HG03280 (cell line): ENCODE data around the gene VTI1A.

ENCODE experiments used
- ATAC-seq: cut with Tn5 transposase; IDR thresholded peaks from one replicate; pipeline ENCODE4 v1.9.1; 2021; ENCODE audit warnings: mild to moderate bottlenecking, moderate library complexity; ENCODE audit not compliant: unreplicated experiment

VTI1A gene

DNA sequence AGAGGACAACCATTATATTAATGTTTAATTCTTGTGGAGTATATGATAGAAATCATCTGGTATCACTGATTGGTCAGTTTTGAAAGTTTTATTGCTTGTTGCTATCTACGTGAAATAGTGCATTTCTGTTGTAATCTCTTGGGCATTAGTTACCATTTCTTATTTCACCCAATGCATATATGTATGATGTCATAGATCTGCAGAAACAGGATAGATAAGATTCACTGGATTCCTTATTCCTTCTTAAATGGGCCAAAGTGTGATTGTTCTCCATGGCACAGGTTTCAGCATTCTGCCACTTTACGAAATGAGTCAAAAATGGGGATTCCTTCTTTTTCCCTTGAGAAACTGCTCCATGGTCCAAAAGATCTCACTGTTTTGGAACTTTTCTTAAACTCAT is 56.6 kb downstream of the VTI1A start:
- no peak for ATAC-seq

DNA sequence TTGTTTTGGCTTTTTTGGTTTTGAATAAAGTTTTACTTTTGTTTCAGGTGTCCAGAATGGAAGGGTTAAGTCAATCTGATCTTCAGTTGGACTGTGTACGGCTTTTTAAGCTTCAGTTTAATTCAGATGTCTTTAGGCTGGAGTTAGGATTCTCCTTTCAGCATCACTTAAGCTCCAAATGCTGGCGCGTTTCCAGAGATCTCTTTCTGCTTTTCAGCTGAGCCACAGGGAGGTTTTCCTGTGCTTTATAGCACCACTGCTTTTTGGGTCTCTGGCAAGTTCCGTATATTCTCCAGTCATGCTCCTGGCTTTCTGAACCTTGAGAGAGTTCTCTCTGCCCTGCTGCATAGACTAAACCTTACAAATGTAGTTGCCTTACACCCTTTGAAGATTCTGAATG is 60.0 kb downstream of the VTI1A start:
- no peak for ATAC-seq

DNA sequence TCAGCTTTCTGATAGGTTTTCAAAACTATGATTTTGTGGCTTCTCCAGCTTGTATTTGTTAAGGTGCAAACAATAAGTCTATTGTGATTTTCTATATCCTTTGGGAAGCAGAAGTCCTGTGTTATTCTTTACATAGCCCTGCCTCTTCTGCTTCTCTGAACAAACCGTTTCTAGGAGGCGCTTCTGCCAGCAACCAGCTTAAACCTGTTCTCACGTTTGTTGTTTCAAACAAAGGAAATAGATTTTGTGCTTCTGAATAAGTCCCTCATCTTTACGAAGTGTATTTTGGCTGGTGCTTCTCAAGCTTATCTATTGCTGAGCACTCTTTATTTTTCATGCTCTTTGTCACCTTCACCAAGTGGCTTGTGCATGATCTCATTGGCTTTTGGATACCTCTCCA is 61.0 kb downstream of the VTI1A start:
- no peak for ATAC-seq

DNA sequence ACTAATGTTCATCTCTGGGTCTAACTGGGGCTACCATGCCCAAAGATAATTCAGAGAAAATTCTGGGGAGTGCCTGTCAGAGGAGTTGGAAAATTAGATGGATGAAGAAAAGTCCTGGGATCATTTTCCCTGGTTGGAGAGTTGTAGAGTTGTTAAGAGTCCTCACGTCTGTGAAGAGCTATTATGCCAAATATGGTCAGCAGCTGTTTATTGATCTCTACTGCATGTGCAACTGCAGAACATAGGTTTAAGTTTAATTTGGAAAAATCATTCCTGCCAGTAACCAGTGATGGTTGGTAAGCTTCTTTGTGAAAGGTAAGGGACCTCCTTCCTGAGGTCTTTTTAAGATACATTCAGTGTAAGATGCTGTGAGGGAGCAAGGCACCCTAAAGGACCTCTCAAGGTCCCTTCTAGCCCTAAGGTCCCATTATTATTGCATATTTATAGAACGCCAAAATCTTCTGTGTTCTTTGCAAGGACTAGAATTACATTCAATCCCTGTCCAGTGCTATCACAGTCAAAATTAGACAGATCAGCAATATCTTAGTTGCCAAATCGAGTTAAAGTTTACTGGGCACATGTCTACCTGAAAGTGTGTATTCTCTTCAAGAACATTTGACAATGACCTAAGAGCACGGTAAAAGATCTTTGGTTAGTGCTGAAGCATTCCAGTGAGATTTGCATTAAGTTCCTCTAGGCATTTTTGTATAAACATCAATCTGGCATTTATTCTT is 62.7 kb downstream of the VTI1A start:
- ATAC-seq: no peak

DNA sequence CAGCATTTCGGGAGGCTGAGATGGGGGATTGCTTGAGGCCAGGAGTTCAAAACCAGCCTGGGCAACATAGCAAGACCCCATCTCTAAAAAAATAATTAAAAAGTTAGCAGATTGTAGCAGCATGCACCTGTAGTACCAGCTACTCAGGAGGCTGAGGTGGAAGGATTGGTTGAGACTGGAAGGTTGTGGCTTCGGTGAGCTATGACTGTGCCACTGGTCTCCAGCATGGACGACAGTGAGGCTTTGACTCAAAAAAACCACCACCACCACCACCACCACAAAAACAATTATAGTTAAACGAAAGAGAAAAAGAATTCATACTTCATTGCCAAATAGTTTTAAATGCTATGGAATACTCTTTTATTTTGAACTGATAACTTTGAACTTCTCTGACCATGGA is 63.4 kb downstream of the VTI1A start:
- no peak for ATAC-seq

DNA sequence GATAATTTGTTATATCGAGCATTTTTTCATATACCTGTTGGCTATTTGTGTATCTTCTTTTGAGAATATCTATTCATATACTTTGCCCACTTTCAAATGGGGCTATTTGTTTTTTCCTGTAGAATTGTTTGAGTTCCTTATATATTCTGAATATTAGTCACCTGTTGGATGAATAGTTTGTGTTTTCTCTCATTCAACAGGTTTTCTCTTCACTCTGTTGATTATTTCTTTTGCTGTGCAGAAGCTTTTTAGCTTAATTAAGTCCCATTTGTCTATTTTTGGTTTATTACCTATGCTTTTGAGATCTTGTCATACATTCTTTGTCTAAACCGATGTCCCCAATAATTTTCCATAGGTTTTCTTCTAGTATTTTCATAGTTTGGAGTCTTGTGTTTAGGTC is 65.3 kb downstream of the VTI1A start:
- no peak for ATAC-seq

DNA sequence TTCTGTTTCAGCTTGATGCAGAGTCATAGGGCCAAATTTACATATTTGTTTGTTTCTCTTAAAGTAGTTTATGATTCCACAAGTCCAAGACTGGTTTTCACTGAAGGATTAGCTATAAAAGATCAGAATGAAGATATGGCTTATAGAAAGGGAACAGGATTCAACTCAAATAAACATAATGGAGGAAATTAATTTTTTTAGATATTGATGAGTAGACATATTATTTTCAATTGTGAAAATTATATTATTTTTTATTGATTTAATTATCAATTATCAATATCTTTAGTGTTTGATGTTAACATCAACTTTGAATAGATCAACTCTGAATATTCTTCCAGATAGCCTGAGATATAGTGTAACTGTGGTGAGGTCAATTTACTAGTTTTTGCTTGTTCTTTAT is 68.1 kb downstream of the VTI1A start:
- ATAC-seq: no peak

DNA sequence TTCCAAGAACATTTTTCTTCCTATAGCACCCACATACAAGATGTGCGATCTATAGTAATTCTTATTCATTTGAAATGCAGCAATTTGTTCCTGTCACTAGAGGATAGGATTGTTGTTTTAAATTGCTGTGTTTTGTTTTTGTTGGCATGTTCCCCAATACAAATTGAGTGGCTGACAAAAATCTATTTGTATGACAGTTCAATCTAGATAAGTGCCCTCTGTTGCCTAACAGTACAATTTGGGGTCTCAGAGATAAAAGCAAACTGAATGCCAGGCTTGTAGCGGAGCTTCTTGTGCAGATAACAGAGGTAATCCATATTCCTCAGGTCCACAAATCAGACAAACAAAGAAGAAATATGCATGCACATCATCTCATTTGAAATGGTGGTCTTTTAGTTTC is 68.8 kb downstream of the VTI1A start:
- no peak for ATAC-seq

DNA sequence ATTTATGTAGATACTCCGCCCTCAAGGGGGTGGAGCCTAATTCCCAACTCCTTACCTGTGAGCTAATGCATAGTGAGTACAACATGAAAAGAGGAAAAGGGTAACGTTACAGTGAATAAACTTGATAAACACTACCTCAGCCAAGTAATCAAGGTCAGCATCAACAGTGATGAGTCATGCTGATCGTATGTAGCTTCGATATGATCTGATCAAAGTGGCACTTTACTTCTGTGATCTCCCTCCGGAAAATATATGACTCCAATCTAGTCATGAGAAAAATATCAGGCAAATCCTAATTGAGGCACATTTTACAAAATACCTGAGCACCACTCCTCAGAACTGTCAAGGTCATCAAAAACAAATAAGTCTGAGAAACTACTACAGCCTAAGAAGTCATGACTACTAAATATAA is 70.4 kb downstream of the VTI1A start:
- no peak for ATAC-seq

DNA sequence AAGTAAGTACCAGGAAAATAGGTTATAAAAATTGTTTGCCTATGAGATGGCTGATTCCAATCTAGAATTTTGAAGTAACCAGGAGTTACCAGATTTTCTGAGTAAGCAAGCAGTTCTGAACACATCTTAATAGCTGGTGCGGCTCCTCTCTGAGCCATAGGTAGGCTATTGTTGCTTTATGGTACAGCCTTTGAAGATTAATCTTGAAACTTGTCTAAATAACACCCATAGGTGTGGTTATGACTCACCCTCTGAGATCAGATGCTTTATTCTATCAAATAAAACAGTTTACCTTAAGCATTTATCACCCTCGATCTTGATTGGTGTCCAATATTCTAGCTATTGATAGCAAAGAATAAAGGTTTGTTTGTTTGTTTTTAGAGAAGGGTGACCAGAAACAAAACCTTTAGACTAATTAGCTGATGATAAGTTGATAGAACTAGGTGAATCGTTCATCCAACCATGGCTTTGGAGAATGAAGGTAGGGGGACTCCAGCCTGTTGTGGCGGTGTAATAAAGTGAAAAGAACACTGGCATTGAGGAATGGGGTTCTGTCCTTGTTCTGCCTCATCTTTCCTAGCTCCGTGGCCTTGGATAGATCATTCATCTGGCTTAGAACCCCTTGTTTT is 72.2 kb downstream of the VTI1A start:
- no peak for ATAC-seq

DNA sequence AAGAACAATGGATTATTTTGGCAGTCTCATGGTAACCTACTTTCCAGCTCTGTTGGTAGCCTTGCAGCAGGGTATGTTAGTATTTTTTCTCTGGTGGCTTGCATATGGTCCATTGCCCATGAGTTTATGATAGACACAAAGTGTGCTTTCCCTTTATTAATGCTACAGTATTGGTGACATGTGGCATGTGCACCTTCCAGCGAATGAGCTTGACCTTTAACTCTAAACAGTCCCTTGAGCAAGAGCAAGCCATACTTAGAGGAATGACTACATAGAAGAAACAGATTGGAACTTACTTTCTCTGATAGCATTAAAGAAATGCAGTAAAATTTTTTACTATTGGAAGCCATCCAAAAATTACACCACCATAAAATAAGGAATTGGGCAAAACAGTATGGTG is 73.9 kb downstream of the VTI1A start:
- ATAC-seq: no peak

DNA sequence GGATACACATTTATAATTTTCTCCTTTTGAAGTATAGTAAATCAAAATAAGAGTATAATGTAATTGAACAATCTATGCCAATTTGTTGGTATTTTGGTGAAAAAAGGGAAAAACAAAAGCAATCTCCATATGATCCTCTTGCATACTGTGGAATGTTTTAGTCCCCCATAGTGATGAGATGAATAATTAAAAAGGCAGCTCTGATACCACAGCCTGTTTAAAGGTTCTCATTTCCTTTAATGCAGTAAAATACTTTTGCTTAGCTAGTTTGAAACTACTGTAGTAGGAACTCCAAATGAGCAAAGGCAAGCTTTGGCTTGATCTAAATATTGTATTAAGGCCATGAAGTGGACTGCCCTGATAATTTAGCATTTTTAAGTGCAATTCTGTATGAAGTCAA is 77.6 kb downstream of the VTI1A start:
- no peak for ATAC-seq

DNA sequence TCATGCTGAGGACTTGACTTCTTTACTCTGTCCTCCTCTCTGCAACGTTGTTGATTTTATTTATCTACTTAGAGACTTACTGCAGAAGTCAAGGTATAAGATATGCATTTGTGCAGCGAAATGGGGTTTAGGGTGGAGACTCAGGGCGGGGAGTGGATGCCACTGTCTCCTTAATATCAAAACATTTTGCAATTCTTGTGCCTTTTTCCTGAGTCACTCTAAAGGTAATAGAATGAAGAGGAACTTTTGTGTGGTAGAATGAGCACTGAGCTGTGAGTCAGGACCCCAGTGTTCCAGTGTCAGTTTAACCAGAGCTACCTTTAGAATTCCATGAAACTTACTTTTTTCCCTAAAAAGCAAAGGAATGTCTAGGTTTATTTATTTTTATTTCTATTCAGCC is 78.2 kb downstream of the VTI1A start:
- ATAC-seq: no peak

DNA sequence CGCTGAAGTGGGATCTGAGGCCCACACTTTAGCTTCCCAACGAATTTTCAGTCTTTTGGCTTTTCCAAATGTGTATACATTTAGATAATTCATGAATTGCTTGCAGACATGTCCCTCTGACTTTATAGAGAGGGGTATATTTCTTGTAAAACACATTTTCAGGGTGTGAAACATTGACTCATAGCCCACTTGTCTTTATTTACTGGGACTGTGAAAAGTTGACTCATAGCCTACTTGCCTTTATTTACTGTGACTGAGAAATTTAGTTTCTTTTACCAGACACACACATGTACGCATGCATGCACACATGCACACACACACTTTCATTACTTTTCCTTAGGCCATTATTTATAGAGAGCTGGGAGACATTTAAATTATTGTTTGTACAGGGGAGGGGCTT is 79.1 kb downstream of the VTI1A start:
- ATAC-seq: peak; percentile 74

DNA sequence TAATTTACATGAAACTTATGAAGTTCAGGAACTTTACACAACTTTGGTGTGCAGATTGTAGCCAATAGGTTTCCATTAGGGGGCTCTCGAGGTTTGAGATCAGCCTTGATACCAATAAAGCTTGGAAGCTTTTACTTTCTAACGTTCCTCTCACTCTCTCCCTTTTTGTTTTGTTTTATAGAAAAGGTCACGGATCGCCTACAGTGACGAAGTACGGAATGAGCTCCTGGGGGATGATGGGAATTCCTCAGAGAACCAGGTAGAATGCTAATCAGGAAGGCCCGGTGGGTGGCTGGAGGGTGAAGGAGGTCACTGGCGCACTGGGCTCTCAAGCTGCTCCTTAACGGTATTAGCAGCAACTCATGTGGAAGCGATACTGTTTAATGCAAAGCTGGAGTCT is 79.9 kb downstream of the VTI1A start:
- no peak for ATAC-seq

DNA sequence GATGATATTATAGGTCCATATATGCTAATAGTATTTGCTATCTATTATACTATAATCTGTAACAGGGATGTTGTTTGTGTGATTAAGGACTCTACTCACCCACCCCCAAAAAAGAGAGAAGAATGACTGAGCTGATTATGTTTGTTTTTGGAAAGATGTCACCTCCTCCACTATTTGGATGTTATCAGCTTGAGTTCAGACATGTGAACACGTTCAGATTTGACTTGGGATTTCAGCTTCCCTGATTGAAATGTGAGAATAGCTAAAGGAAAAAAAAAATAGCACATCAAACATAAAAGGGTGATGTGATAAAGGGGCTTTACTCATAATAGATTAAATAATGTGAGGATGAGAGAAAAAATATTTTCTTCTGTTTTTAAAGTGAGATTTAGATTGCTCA is 81.2 kb downstream of the VTI1A start:
- ATAC-seq: no peak

DNA sequence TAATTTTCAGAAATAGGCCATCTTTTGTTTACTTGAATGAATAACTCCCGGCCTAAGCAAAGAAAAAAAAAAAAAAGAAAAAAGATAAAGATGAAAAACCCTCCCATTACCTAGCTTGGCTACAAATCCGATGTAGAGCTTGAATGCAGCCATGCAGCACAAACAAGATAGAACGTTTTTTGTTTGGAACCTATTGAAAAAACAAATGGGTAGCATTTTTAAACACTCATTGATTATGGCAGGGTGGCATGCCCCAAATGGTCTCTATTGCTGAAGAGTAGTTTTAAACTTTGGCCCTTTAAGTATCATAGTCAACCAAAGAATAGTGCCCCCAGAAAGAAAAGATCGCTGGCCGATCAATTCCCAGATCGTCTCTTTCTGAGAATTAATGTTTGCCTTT is 84.4 kb downstream of the VTI1A start:
- no peak for ATAC-seq

DNA sequence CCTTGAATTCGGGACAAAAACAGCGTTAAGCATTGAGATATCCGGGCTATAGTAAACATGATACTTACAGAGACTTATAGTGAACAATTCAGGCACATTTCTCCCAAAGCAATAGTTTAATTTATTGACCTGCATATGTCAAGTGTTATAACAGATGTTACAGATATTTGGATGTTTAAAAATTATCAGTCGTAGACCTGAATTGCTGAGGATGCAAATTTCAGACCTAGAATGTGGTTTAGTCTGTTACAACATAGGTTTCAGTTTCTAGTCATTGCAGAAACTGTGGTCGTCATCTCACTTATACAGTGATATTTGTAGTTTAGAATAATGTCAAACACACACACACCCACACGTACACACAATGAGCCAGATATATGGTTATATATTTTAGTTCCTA is 85.2 kb downstream of the VTI1A start:
- peak; percentile 99 for ATAC-seq

DNA sequence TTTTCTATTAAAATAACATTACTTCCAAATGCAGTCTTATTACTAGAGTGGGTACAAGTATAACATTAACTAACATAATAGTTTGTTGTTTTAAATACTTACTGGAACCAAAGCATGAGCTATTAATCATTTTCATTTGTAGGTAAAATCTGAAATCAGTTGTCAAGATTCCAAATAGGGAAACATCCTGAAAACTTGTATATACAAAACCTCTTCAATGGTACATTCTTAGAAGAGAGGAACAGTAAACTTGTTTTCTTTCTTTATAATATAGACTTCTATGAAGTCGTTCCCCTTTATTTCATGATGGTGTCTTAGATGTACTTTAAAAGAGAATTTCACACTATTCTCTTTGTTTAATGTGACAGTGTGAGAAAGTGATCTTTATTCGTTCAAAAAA is 85.9 kb downstream of the VTI1A start:
- ATAC-seq: no peak

DNA sequence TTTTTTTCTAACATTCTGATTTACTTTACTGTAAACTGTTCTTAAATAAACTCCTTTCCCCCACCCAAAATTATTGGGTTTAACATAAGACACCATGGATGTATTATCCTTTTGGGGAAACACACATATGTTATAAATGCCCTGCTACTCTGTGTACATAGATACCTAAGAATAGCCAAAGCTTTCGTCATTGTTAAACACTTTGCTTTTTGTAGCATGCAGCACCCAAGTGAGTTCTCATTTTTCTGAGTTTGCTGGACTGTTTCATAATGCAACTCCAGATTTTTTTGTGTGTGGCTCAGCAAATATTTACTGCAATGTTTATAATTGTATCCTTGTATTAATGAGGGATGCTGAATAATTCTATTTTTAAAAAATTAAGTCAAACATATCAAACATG is 86.9 kb downstream of the VTI1A start:
- no peak for ATAC-seq

DNA sequence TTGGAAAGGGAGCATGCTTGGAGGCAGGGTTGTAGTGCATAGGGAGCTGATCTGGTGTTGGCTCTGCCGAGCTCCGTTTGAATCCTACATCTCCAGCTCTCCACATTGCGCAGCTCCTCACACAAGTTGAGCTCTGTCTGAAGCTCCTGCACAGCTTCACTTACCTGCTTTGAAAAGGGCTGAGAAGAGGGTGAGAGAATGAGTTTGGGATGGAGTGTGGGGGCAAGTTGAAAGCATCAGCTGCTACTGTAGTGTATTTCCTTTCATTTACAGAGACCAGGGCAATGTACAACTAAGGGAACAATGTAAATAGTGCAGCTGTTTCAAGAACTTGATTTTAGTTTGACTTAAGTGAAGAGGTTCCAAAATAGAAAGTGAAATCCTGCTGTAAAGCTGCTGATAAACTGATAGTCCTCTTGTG is 88.5 kb downstream of the VTI1A start:
- ATAC-seq: peak; percentile 45

DNA sequence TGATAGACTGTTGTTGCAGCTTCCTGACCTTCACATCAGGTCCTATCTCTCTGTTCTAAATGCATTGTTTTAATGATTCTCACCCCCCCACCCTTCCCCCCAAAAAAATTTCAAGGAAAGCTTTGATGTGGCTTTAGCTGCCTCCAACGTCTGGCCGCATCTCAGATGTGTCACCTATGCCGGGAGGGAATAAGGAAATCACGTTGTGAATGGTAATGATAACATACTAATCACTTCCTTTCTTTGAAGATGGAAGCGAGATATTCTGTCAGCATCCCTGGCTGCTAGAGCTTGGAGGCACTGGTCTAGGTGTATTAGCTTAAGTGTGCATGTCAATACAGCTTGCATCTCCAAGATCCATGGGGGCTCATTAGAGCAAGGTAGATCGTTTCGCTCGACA is 89.6 kb downstream of the VTI1A start:
- ATAC-seq: no peak

DNA sequence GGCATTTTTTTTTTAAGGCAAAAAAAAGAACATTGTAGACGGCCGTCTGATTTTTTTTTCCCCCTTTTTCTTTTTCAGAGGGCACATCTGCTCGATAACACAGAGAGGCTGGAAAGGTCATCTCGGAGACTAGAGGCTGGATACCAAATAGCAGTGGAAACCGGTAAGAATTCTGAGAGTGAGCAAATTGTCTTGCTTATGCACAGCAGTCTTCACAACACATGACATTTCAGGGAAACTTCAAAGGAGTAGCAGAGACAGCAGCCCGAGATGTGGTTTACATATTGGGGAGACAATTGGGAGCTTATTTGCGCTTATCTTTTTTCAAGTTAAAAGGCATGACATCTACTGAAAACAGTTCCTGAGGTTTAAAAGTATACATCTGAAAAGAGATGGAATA is 91.2 kb downstream of the VTI1A start:
- no peak for ATAC-seq
